WTC11 (cell line): ENCODE measurements around the gene PIPOX.

Source experiments
- E2F4 ChIP-seq: sonication (generic); formaldehyde crosslinking; IDR thresholded peaks from 2 replicates; pipeline ENCODE4 v1.8.1; 2022; ENCODE audit warnings: low read depth, mild to moderate bottlenecking, moderate library complexity, missing genetic modification reagents, borderline replicate concordance
- TF ChIP-seq, protein P1 (sequence below): sonication (generic); formaldehyde crosslinking; IDR thresholded peaks from 2 replicates; pipeline ENCODE4 v1.8.1; 2023; ENCODE audit warnings: mild to moderate bottlenecking, moderate library complexity, missing genetic modification reagents

GRCh38 chr17:29093090-29093871 lies 50.3 kb downstream of the PIPOX start:
- TF ChIP-seq E2F4 (CRISPR knock-in tag) = no peak
- TF ChIP-seq, protein P1, sequence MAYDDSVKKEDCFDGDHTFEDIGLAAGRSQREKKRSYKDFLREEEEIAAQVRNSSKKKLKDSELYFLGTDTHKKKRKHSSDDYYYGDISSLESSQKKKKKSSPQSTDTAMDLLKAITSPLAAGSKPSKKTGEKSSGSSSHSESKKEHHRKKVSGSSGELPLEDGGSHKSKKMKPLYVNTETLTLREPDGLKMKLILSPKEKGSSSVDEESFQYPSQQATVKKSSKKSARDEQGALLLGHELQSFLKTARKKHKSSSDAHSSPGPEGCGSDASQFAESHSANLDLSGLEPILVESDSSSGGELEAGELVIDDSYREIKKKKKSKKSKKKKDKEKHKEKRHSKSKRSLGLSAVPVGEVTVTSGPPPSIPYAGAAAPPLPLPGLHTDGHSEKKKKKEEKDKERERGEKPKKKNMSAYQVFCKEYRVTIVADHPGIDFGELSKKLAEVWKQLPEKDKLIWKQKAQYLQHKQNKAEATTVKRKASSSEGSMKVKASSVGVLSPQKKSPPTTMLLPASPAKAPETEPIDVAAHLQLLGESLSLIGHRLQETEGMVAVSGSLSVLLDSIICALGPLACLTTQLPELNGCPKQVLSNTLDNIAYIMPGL = no peak
